A673 (cell line): ENCODE results near the gene PDGFC.

Experiments used
- EZH2 ChIP-seq: fragments of 200-600 bp; sonication (generic); IDR thresholded peaks from 2 replicates; pipeline ENCODE4 v1.6.1; 2017; ENCODE audit warnings: borderline replicate concordance, low read depth, mild to moderate bottlenecking, mixed read lengths, antibody characterized with exemption, low read length; ENCODE audit not compliant: poor library complexity, severe bottlenecking
- TF ChIP-seq, protein P1 (sequence below): fragments of 300-800, 200-600 bp; sonication (generic); conservative IDR thresholded peaks from 2 replicates; pipeline ENCODE4 v1.5.1; 2017; ENCODE audit warnings: low read depth, mild to moderate bottlenecking, antibody characterized with exemption, low read length, moderate library complexity, mixed read lengths

DNA sequence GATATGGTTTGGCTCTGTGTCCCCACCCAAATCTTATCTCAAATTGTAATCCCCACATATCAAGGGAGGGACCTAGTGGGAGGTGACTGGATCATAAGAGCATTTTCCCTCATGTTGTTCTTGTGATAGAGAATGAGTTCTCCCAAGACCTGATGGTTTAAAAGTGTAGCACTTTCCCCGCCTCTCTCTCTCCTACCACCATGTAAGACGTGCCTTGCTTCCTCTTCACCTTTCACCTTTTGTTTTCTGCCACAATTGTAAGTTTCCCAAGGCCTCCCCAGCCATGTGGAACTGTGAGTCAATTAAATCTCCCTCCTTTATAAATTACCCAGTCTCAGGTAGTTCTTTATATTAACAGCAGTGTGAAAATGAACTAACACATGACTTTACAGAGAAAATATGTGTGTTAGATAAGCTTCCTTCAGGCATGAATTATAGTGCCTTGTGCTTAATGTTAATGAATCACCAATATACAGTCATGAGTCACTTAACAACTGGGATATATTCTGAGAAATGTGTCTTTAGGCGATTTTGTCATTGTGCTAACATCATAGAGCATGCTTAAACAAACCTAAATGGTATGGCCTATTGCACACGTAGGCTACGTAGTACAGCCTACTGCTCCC lies 37.9 kb downstream of the PDGFC start:
- TF ChIP-seq, protein P1, sequence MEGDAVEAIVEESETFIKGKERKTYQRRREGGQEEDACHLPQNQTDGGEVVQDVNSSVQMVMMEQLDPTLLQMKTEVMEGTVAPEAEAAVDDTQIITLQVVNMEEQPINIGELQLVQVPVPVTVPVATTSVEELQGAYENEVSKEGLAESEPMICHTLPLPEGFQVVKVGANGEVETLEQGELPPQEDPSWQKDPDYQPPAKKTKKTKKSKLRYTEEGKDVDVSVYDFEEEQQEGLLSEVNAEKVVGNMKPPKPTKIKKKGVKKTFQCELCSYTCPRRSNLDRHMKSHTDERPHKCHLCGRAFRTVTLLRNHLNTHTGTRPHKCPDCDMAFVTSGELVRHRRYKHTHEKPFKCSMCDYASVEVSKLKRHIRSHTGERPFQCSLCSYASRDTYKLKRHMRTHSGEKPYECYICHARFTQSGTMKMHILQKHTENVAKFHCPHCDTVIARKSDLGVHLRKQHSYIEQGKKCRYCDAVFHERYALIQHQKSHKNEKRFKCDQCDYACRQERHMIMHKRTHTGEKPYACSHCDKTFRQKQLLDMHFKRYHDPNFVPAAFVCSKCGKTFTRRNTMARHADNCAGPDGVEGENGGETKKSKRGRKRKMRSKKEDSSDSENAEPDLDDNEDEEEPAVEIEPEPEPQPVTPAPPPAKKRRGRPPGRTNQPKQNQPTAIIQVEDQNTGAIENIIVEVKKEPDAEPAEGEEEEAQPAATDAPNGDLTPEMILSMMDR, result no peak
- no peak for TF ChIP-seq EZH2
